HG03442 (cell line): Measurements from ENCODE around the gene RND3.
A peak's percentile ranks its signal among the peaks of the same experiment; 100 is the strongest.

ENCODE experiments used
- ATAC-seq: cut with Tn5 transposase; IDR thresholded peaks from one replicate; pipeline ENCODE4 v1.9.1; 2021; ENCODE audit warnings: mild to moderate bottlenecking, moderate library complexity; ENCODE audit not compliant: unreplicated experiment

RND3 gene

GRCh38 chr2:150494234-150494945 lies 6.9 kb upstream of the RND3 start:
- no peak for ATAC-seq

- ATAC-seq, result no peak
These were observed 4.5 kb upstream of the RND3 start for GRCh38 chr2:150491943-150492342.

- ATAC-seq, result no peak
These were observed 4.0 kb upstream of the RND3 start for GRCh38 chr2:150491430-150491829.

GRCh38 chr2:150490466-150490865 lies 3.0 kb upstream of the RND3 start:
- ATAC-seq, result no peak

- ATAC-seq, result no peak
These were observed 655 bp downstream of the RND3 start for GRCh38 chr2:150486539-150487484.

- ATAC-seq, result no peak
These were observed 1.5 kb downstream of the RND3 start for GRCh38 chr2:150485871-150486538.

GRCh38 chr2:150485114-150485870 lies 2.2 kb downstream of the RND3 start:
- ATAC-seq, result peak; percentile 34

GRCh38 chr2:150484461-150485021 lies 2.9 kb downstream of the RND3 start:
- ATAC-seq, result no peak

- ATAC-seq, result no peak
These were observed 3.5 kb downstream of the RND3 start for GRCh38 chr2:150484006-150484405.

GRCh38 chr2:150483532-150483931 lies 3.9 kb downstream of the RND3 start:
- ATAC-seq, result no peak

GRCh38 chr2:150482667-150483400 lies 4.6 kb downstream of the RND3 start:
- ATAC-seq, result no peak

- ATAC-seq, result no peak
These were observed 5.4 kb downstream of the RND3 start for GRCh38 chr2:150482111-150482510.

GRCh38 chr2:150480971-150481830 lies 6.3 kb downstream of the RND3 start:
- ATAC-seq, result no peak

- no peak for ATAC-seq
These were observed 7.2 kb downstream of the RND3 start for GRCh38 chr2:150480241-150480640.

GRCh38 chr2:150479075-150479915 lies 8.2 kb downstream of the RND3 start:
- no peak for ATAC-seq

GRCh38 chr2:150478200-150478974 lies 9.1 kb downstream of the RND3 start:
- no peak for ATAC-seq

- no peak for ATAC-seq
These were observed 10.1 kb downstream of the RND3 start for GRCh38 chr2:150477347-150477746.
